ENCODE data around the gene HLA-DRA.

GRCh38 chr6:32402812-32403211 is 36.9 kb upstream of the HLA-DRA start:
- TF ChIP-seq CTCF (IDR thresholded peaks at IDR 0.05) (no peak), POLR2A (IDR thresholded peaks at IDR 0.05) (no peak)
